ENCODE measurements around the gene VEGFA. TPM values are rescaled to one million over a fixed set of nuclear protein-coding genes. Genes with fewer than 3 reads are reported as not detected.

Gene VEGFA
- total RNA-seq, 1 donor from 2014 or later = 194 TPM

DNA sequence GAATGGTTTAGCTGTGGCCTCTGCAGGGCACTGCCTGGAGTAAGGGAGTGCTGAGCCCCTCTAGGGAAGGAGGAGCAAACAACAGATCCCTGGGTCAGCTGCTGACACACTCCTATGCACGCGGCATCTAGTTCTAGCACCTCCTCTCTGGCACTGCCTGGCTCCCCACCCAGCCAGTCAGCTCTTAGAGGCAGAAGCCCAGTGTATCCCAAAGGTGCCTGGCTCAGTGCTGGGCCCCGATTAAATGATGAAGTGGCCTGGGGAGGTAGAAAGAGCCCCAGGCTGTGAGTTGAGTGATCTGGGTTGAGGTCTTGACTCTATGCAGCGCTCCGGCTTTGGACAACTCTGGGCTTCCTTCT lies 7.6 kb upstream of the VEGFA start:
- peaks cover 26% of the 10 kb centered on the region for H3K4me1 ChIP-seq
- no peaks in the 10 kb centered on the region for H3K36me3 ChIP-seq
- H3K27ac ChIP-seq = no peak overlapping the region
- no peaks in the 10 kb centered on the region for H3K27me3 ChIP-seq
- intact Hi-C loops (cut with DNase I) = loop anchor here (10.0 kb wide), 1 partner anchor 48 kb away; no protein-coding TSS in a partner anchor
- H3K9me3 ChIP-seq = no peaks in the 10 kb centered on the region
- no peak overlapping the region for H3K4me3 ChIP-seq
- DNase-seq (ENCODE audit: extremely low spot score in 2 of 2) = no peak
- TF ChIP-seq POLR2A (IDR thresholded peaks at IDR 0.05) = no peak
- TF ChIP-seq, protein P1, sequence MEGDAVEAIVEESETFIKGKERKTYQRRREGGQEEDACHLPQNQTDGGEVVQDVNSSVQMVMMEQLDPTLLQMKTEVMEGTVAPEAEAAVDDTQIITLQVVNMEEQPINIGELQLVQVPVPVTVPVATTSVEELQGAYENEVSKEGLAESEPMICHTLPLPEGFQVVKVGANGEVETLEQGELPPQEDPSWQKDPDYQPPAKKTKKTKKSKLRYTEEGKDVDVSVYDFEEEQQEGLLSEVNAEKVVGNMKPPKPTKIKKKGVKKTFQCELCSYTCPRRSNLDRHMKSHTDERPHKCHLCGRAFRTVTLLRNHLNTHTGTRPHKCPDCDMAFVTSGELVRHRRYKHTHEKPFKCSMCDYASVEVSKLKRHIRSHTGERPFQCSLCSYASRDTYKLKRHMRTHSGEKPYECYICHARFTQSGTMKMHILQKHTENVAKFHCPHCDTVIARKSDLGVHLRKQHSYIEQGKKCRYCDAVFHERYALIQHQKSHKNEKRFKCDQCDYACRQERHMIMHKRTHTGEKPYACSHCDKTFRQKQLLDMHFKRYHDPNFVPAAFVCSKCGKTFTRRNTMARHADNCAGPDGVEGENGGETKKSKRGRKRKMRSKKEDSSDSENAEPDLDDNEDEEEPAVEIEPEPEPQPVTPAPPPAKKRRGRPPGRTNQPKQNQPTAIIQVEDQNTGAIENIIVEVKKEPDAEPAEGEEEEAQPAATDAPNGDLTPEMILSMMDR (IDR thresholded peaks at IDR 0.05) = no peak
- TF ChIP-seq POLR2AphosphoS5 (IDR thresholded peaks at IDR 0.05; ENCODE audit: insufficient read depth in 1 of 2, low read depth in 1 of 2) = no peak

DNA sequence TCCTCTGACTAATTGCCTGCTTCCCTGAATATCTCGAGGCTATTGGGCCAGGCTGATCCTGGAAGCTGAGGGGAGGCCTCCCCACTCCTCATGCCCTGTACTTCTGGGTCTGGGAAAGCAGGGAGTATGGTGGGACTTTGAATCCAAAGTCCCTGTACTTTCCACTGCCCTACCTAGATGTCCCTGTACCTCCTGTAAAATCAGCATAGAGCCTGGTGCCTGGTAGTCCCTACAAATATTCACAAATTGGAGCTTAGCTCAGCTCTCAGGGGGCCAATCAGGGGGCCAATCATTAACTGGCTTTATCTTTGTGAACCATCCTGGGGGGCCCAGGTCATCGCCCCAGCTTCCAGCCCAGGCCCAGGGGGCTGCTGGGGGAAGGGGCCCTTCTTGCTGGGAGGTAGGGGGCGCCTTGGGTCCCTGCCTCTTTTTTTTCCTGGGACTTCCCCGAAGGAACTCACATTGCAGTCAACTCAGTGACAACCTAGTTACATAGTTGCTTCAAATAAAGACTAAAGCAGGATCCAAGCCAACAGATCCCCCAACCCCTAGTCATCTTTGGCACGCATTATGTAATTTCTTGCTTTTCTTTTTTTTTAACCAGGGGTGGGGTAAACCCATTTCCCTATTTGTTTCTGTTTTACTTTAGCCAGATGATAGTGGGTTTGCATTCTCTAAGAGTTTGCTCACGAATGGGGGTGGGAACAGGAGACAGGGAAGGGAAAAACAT lies 6.9 kb upstream of the VEGFA start:
- no peaks in the 10 kb centered on the region for H3K27me3 ChIP-seq
- DNase-seq (ENCODE audit: extremely low spot score in 2 of 2) = no peak
- no peak overlapping the region for H3K27ac ChIP-seq
- H3K9me3 ChIP-seq = no peaks in the 10 kb centered on the region
- no peaks in the 10 kb centered on the region for H3K36me3 ChIP-seq
- intact Hi-C loops (cut with DNase I) = loop anchor here (10.0 kb wide), 1 partner anchor 48 kb away; no protein-coding TSS in a partner anchor
- no peak overlapping the region for H3K4me3 ChIP-seq
- peaks cover 26% of the 10 kb centered on the region for H3K4me1 ChIP-seq
- TF ChIP-seq, protein P1 (IDR thresholded peaks at IDR 0.05) = no peak
- TF ChIP-seq POLR2AphosphoS5 (IDR thresholded peaks at IDR 0.05; ENCODE audit: insufficient read depth in 1 of 2, low read depth in 1 of 2) (no peak), POLR2A (IDR thresholded peaks at IDR 0.05) (no peak)

DNA sequence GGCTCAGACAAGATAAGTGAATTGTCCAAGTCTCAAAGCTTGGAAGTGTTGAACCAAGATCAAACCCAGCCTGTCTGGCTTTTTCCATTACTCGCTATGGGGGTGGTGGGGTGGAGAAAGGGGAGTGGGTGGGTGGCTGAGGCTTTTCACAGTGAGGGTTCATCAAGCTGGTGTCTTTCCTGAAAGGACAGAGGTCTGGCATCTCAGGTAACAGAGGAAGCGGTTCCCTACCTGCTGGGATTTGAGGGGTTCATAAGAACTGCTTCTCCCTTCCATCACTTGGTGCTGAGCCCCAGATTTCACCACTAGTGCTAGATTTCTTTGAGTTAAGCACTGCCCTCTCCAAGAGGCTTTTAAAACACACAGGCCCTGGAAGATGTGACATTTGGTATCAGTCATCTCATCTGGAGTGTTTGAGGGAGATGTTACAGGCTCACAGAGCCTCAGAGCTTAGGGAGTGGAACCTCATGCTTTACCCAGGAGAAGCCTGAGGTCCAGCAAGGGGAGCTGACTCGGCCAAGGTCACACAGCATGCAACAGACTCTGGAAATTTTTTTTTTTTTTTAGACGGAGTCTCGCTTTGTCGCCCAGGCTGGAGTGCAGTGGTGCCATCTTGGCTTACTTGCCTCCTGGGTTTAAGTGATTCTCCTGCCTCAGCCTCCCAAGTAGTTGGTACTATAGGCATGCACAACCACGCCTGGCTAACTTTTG lies 6.0 kb upstream of the VEGFA start:
- H3K36me3 ChIP-seq = no peaks in the 10 kb centered on the region
- H3K27ac ChIP-seq = no peak overlapping the region
- intact Hi-C loops (cut with DNase I) = loop anchor here (10.0 kb wide), 1 partner anchor 49 kb away; no protein-coding TSS in a partner anchor
- H3K27me3 ChIP-seq = no peaks in the 10 kb centered on the region
- no peaks in the 10 kb centered on the region for H3K9me3 ChIP-seq
- TF ChIP-seq POLR2A (IDR thresholded peaks at IDR 0.05) (no peak), POLR2AphosphoS5 (IDR thresholded peaks at IDR 0.05; ENCODE audit: insufficient read depth in 1 of 2, low read depth in 1 of 2) (no peak)
- TF ChIP-seq, protein P1 (IDR thresholded peaks at IDR 0.05) = no peak
- no peak overlapping the region for H3K4me3 ChIP-seq
- no peak for DNase-seq (ENCODE audit: extremely low spot score in 2 of 2)
- peaks cover 28% of the 10 kb centered on the region for H3K4me1 ChIP-seq

DNA sequence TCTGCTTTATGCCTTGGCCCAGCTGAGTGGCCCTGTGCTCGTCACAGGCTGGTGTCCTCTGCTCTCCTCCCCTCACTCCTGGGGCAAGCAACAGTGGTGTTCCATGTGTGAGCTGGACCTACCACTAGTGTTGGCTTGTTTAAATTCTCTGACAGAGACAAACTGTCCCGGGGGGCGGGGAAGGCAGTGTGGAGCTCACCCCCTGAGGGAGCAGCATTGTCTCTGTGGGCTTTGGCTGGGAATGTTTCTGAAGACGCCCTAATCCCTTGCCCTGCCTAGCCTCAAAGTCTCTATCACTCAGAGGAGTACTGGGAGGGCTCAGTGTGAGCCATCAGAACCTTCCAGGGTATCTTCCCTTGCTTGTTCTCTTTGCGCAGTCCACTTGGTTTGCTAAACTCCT lies 5.2 kb upstream of the VEGFA start:
- H3K27ac ChIP-seq = no peak overlapping the region
- intact Hi-C loops (cut with DNase I) = loop anchor here (5.0 to 10.0 kb wide), 2 partner anchors 50 to 97 kb away; no protein-coding TSS in a partner anchor
- no peak for DNase-seq (ENCODE audit: extremely low spot score in 2 of 2)

More for the DNA sequence above, 5.2 kb upstream of the VEGFA start:
- Histone ChIP-seq H3K4me1 (peaks cover 30% of the 10 kb centered on the region), H3K36me3 (no peaks in the 10 kb centered on the region), H3K4me3 (no peak overlapping the region), H3K9me3 (no peaks in the 10 kb centered on the region), H3K27me3 (no peaks in the 10 kb centered on the region)
- no peak for TF ChIP-seq POLR2AphosphoS5 (IDR thresholded peaks at IDR 0.05; ENCODE audit: insufficient read depth in 1 of 2, low read depth in 1 of 2)
- TF ChIP-seq, protein P1 (IDR thresholded peaks at IDR 0.05) = no peak
- TF ChIP-seq POLR2A (IDR thresholded peaks at IDR 0.05) = no peak

All from vagina (tissue), 2 donors.